Progenitor cell of endocrine pancreas (in vitro differentiated cells): ENCODE data around the gene TIAM2. TPM values are rescaled to one million over a fixed set of nuclear protein-coding genes. Genes with fewer than 3 reads are reported as not detected.
A peak's percentile ranks its signal among the peaks of the same experiment; 100 is the strongest.

Source experiments
- DNase-seq: peaks from one replicate; pipeline ENCODE4 v3.0.0; 2021; ENCODE audit warnings: low spot score; ENCODE audit not compliant: unreplicated experiment
- H3K27ac Mint-ChIP-seq: 2 replicates; pipeline ENCODE4 v1.8.0; 2021; ENCODE audit warnings: mild to moderate bottlenecking, moderate library complexity, mixed read lengths
- H3K27me3 Mint-ChIP-seq: 2 replicates; pipeline ENCODE4 v1.8.0; 2021; ENCODE audit warnings: mixed read lengths
- H3K36me3 Mint-ChIP-seq: 2 replicates; pipeline ENCODE4 v1.8.0; 2022; ENCODE audit warnings: mixed read lengths; ENCODE audit not compliant: insufficient read depth
- H3K4me1 Mint-ChIP-seq: 2 replicates; pipeline ENCODE4 v1.8.0; 2021; ENCODE audit warnings: low read depth, mixed read lengths
- H3K4me3 Mint-ChIP-seq: 2 replicates; pipeline ENCODE4 v1.8.0; 2021; ENCODE audit warnings: low read depth, mild to moderate bottlenecking, moderate library complexity, mixed read lengths
- H3K9me3 Mint-ChIP-seq: 2 replicates; pipeline ENCODE4 v1.8.0; 2021; ENCODE audit warnings: low read depth, mixed read lengths
- CTCF ChIP-seq: fragments of 200-600 bp; sonication (generic); IDR thresholded peaks from one replicate; pipeline ENCODE4 v1.5.0; 2021; ENCODE audit warnings: antibody characterized with exemption, mild to moderate bottlenecking; ENCODE audit not compliant: unreplicated experiment
- total RNA-seq: library from RNA; stranded (reverse); gene quantifications from 2 replicates; pipeline ENCODE4 v1.2.1, GENCODE V29; 2021

The TIAM2 gene
- total RNA-seq, 1 donor from 2014 or later, result 14.3 TPM

- Mint-ChIP-seq H3K27ac (peak overlapping the region; percentile 33), H3K36me3 (peaks cover 10% of the 10 kb centered on the region), H3K4me3 (no peak overlapping the region), H3K27me3 (no peaks in the 10 kb centered on the region), H3K4me1 (peaks cover 16% of the 10 kb centered on the region), H3K9me3 (no peaks in the 10 kb centered on the region)
- DNase-seq, result no peak
- TF ChIP-seq CTCF, result no peak
Observed at GRCh38 chr6:155275808-155276480, 280.8 kb downstream of the TIAM2 start.

DNA sequence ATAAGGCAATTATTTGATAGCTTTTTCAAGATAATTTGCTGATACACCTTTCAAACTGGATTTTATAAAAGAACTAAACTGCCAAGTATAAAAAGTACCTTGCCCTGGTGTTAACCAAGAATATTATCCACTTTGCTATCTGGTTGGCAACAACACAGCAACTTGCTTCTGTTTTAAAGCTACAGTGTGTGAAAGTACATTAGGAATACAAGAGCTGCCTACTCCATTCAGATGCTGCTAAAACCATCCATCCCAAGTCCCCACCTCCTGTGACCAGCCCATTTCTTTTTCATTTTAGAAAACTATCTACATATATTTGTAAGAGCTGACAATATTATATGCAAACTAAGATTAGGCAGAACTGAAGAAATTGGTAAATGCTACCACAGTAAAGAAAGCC is 281.5 kb downstream of the TIAM2 start:
- Mint-ChIP-seq H3K4me3 (no peak overlapping the region), H3K27me3 (no peaks in the 10 kb centered on the region), H3K27ac (peak overlapping the region; percentile 67), H3K9me3 (no peaks in the 10 kb centered on the region), H3K4me1 (peaks cover 16% of the 10 kb centered on the region), H3K36me3 (peaks cover 10% of the 10 kb centered on the region)
- no peak for TF ChIP-seq CTCF
- DNase-seq, result no peak

GRCh38 chr6:155278319-155279049 is 283.4 kb downstream of the TIAM2 start:
- TF ChIP-seq CTCF, result no peak
- H3K27ac Mint-ChIP-seq, result no peak overlapping the region
- H3K27me3 Mint-ChIP-seq, result no peaks in the 10 kb centered on the region
- H3K4me3 Mint-ChIP-seq, result no peak overlapping the region
- H3K4me1 Mint-ChIP-seq, result peaks cover 2% of the 10 kb centered on the region
- DNase-seq, result no peak
- H3K9me3 Mint-ChIP-seq, result no peaks in the 10 kb centered on the region
- H3K36me3 Mint-ChIP-seq, result peaks cover 16% of the 10 kb centered on the region

- Mint-ChIP-seq H3K4me3 (no peak overlapping the region), H3K27me3 (no peaks in the 10 kb centered on the region), H3K4me1 (no peaks in the 10 kb centered on the region), H3K27ac (no peak overlapping the region), H3K36me3 (peaks cover 20% of the 10 kb centered on the region), H3K9me3 (no peaks in the 10 kb centered on the region)
- no peak for TF ChIP-seq CTCF
- no peak for DNase-seq
Observed at GRCh38 chr6:155284775-155285174, 289.7 kb downstream of the TIAM2 start.

DNA sequence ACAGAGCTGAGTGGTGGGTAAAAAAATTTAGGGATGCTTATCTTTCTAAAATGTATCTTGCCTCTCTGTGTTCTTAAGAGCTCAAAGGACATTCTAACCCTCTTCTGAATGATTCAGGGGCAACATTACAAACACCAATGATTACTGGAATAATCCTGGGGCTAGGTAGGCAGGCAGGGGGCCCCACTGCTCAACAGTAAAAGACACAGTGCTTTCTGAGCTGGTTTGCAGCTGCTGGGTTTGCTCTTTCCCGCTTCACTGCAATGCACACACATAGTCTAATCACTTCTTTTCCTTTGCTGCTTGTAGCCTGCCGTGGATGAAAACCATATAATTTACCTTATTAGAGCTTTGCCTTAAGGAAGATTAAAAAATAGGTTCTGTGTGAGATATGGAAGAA is 292.6 kb downstream of the TIAM2 start:
- H3K4me3 Mint-ChIP-seq, result no peak overlapping the region
- no peaks in the 10 kb centered on the region for H3K4me1 Mint-ChIP-seq
- TF ChIP-seq CTCF, result no peak
- H3K27ac Mint-ChIP-seq, result no peak overlapping the region
- H3K36me3 Mint-ChIP-seq, result peaks cover 24% of the 10 kb centered on the region
- no peaks in the 10 kb centered on the region for H3K27me3 Mint-ChIP-seq
- H3K9me3 Mint-ChIP-seq, result no peaks in the 10 kb centered on the region
- no peak for DNase-seq
